NAMALWA (cell line): ENCODE data around the gene UNCX.
"Not testable (repeated sequence)": the region's sequence is repeated elsewhere in the genome, so short reads cannot be mapped to it uniquely, and the experiment has no call there.

Source experiments
- DNase-seq: peaks from one replicate; pipeline ENCODE4 v3.0.0-alpha.2; 2015; ENCODE audit warnings: low spot score

Gene UNCX

DNA sequence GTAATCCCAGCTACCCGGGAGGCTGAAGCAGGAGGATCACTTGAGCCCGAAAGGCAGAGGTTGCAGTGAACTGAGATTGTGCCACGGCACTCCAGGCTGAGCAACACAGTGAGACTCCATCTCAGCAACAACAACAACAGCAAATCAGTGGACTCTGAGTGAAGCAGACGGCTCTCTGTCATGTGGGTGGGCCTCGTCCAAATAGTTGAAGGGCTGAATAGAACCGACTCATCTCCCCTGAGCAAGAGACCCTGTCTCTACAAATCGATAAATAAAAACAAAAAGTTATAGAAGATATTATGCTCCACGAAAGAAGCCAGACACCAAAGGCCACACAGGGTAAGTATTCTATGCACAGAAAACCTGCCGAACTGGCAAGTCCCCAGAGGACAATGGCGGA is 45.9 kb downstream of the UNCX start:
- DNase-seq = no peak

DNA sequence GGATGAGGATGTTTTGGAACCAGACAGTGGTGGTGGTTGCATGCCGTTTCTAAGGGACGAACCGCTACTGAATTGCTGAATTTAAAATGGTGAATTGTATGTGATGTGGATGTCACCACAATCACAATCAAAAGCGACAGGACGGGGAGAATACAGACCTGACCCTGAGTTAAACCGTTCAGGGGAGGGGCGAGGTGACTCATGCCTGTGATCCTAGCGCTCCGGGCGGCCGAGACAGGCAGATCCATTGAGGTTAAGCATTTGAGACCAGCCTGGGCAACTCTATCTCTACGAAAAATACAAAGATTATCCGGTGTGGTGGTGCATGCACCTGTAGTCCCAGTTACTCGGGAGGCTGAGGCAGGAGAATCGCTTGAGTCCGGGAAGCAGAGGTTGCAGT is 46.4 kb downstream of the UNCX start:
- no peak for DNase-seq

DNA sequence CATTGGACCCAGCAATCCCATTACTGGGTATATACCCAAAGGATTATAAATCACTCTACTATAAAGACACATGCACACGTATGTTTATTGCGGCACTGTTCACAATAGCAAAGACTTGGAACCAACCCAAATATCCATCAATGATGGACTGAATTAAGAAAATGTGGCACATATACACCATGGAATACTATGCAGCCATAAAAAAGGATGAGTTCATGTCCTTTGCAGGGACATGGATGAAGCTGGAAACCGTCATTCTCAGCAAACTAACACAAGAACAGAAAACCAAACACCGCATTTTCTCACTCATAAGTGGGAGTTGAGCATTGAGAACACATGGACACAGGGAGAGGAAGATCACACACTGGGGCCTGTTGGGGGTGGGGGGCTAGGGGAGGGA is 47.2 kb downstream of the UNCX start:
- not testable (repeated sequence) for DNase-seq

DNA sequence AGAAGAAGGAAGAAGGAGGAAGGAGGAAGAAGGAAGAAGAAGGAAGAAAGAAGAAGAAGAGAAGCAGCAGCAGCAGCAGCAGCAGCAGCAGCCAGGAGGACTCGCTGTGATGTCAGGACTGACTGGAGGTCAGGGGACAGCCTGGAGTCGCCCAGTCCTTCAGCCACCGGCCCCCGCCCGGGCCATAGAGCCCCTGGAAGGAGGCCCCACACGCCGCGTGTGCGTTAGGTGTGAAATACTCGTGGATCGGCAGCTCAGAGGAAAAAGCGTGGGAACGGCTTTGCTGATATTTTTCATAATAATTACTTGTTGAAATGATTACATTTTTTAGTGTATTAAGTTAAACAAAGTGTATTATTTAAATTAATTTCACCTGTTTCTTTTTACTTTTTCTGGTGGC is 48.4 kb downstream of the UNCX start:
- DNase-seq = no peak

DNA sequence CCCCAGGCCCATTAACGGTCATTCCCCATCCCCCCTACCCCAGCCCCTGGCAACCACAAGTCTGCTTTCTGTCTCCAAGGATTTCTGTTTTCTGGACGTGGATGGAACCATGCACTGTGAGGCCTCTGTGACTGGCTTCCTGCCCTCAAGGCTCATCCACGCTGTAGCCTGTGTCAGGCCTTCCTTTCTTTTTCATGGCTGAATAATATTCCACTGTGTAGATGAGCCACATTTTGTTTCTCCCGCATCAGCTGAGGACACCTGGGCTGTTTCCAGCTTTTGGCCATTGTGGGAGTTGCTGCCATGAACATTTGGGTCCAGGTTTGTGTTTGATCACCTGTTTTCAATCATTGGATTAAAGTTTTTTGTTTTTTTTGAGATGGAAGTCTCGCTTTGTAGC is 50.0 kb downstream of the UNCX start:
- no peak for DNase-seq

DNA sequence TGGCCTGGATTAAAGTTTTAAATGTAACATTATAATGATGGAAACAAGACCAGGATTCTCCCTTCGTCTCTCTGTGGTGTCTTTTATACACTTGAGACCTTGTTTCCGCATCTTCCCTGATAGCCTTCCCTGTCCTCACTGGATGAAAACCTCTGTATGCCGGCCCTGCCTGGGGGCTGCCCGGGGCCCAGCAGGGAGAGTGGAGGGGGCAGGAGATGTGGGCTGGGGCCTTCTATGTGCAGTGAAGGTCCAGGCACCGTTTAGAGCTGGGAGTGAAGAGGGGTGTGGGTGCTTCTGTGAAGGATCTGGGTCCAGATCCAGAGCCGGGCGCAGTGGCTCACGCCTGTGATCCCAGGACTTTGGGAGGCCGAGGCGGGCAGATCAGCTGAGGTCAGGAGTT is 50.7 kb downstream of the UNCX start:
- DNase-seq = no peak

DNA sequence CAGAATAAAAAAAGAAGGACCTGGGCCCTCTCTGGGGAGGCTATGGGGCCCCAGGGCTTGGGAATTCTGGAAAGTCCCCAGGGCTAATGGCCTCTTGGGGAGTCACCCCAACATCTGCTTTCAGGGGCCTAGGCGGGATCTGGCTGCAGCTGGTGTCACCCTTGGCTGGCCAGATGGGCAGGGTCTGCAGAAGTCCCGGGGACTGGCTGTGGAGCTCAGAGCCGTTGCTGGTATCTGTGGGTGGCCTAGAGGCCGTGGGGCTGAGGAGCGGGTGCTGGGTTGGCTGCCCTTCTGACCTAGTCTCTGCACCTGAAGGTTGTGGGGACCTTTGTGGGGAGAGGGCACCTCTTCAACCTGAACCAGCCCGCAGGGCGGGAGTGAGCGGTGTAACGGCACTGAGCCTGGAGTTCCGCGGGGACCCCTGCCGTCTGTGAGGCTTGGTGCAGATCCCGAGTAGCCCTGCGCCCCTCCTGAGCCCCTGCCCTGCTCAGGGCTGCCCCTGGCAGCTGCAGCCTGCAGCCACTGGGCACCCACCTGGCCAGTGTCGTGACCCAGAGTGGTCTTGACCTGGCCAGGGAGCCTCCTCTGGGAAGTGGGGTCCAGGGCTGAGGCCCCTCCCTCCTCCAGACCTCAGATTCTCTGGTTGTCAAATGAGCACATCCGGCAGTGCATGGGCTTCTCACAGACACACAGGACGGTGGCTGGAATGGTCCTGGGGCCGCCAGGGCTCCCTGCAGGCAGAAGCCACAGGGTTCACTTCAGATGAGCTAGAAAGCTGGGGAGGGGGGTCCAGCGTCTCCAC is 51.5 kb downstream of the UNCX start:
- no peak for DNase-seq

DNA sequence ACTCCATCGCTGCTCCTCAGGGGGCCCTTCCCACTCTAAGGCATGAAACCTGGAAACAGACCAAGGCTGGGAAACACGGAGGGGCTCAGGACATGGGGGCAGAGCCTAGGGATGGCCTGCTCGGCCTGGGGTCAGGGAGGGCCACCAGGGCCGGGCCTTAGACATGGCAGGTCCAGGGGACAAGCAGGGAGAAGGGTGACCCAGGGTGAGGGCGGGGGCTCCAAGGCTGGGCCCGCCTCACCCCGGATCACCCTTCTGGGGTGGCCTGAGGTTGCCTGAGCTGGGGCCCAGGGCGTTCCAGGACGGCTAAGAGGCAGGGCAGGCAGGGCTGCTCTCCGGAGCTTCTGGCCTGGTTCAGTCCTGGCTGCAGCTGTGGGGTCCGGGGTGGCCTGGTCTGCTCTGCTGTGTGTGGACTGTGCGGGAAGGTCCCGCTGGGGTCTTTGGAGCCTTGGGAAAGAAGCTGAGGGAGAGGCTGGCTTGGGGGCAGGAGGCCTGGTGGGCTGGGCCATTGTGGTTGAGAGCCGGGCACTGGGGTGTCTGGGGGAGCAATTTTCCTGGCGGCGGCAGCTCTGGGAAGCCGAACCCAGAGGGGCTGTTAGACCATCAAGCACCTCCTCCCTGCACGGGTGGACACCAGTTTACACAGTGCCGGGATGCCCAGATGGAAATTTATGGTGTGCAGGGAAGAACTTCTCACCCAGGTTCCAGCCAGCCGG is 52.2 kb downstream of the UNCX start:
- no peak for DNase-seq

DNA sequence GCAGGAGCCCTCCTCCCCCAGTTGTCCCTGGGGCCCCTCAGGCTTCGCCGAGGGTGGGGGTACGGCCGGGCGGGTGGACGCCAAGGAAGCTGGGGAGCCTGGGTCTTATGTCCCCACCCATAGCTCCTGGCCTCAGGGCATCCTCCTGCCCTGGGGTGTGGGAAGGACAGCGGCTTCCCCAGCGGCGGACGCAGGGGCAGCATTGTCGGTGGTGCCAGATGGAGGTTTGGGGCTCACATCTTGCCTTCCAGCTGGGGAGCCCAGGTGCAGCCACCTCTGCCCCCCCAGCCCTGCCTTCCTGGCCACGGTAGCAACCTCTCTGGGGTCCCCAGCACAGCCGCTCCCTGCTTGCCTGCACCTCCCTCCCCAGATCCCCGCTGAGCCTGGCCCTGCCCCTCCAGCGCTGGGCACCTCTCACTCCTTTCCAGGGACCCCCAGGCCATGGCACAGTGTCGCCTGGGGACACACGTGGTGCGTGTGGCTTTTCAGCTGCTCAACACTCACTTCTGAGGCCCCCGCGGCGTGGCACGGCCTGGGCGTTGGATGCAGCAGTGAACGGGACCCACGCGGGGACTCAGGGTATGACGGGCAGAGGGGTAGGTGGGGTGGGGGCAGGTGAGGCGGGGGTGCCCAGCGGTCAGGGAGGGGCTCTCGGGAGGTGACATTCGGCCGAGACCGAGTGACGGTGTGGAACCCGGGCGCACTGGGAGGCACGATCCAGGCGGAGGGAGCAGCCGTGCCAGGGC is 53.1 kb downstream of the UNCX start:
- DNase-seq = no peak
